HL-60 (cell line): Measurements from ENCODE around the gene CAMTA1.
"Not testable (repeated sequence)": the region's sequence is repeated elsewhere in the genome, so short reads cannot be mapped to it uniquely, and the experiment has no call there.

Experiments
- GABPA ChIP-seq: IDR thresholded peaks from 2 replicates; pipeline ENCODE4 v1.6.1; 2012; ENCODE audit warnings: low read depth
- POLR2AphosphoS5 ChIP-seq: IDR thresholded peaks from 2 replicates; pipeline ENCODE4 v1.6.1; 2012; ENCODE audit warnings: low read depth
- REST ChIP-seq: IDR thresholded peaks from 2 replicates; pipeline ENCODE4 v1.6.1; 2012; ENCODE audit warnings: low read depth; ENCODE audit not compliant: insufficient replicate concordance
- TF ChIP-seq, protein P1 (sequence below): IDR thresholded peaks from one replicate; pipeline ENCODE4 v1.5.1; 2011; ENCODE audit warnings: low read length, control low read depth, inconsistent platforms; ENCODE audit not compliant: insufficient read depth

GRCh38 chr1:7381729-7382128 is 596.5 kb downstream of the CAMTA1 start:
- not testable (repeated sequence) for TF ChIP-seq POLR2AphosphoS5, GABPA, REST
- TF ChIP-seq, protein P1, sequence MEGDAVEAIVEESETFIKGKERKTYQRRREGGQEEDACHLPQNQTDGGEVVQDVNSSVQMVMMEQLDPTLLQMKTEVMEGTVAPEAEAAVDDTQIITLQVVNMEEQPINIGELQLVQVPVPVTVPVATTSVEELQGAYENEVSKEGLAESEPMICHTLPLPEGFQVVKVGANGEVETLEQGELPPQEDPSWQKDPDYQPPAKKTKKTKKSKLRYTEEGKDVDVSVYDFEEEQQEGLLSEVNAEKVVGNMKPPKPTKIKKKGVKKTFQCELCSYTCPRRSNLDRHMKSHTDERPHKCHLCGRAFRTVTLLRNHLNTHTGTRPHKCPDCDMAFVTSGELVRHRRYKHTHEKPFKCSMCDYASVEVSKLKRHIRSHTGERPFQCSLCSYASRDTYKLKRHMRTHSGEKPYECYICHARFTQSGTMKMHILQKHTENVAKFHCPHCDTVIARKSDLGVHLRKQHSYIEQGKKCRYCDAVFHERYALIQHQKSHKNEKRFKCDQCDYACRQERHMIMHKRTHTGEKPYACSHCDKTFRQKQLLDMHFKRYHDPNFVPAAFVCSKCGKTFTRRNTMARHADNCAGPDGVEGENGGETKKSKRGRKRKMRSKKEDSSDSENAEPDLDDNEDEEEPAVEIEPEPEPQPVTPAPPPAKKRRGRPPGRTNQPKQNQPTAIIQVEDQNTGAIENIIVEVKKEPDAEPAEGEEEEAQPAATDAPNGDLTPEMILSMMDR = not testable (repeated sequence)
